Activated gamma-delta T cell treated with Interleukin-2 at 50 U/mL for 16 hours (primary cell): ENCODE results near the gene DCTN4.
"Not testable (repeated sequence)": the region's sequence is repeated elsewhere in the genome, so short reads cannot be mapped to it uniquely, and the experiment has no call there.

Source experiments
- DNase-seq: peaks from one replicate; pipeline ENCODE4 v3.0.0-alpha.2; 2020

DCTN4 gene

DNA sequence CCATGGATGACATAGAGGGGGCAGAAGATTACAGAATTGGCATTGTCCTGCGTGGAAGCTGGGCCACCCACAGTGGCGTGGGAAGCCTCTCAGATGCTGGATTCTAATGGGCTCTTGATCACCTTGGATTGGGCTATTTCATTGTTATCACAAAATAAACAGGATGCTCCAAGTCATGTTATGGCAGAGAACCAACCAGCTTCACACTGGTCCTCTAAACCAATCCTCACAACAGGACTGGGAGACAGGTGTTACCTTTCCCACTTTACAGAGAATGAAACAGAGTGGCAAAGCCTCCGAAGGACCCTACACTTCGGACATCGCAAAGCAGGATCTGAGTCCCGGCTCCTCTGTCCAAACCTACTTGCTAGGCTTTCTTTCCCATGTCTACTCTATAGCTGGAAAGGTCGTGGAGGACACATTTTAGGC, 19.3 kb upstream of the DCTN4 start:
- no peak for DNase-seq

DNA sequence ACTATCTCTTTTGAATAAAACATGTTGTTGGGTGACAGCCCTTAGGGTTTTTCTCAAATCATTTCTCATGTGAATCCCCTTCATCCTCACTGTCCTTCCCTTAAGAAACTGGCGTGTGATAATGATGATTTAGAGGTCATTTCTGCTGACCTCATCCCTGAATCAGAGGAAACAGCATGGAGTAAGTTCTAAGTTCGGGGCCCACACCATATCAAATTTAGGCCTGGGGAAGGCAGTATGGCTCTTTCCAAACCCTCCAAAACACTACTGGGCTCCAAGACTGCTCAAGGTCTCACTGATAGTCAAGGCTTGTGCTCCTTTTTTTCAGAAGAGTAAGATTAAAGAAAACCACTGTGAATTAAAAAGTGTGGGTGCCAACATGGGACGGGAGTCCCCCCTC, 18.9 kb upstream of the DCTN4 start:
- no peak for DNase-seq

DNA sequence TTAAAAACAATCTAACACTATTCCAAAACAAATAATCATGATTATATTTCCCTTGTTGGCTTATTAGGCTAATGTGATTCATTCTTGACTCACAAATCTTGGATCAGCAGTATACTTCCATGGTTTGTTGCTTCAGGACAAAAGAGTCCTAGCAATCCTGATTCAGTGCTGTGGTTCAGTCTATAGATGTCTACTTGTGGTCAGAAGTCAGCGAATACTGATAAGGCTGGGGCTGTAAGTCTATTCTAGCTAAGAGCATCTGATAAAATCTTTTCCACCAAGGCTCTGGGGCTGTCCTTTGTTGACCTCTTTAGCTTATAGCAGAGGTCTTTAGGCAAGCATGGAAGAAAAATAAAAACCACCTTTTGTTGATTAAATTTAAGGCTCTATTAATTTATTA, 15.3 kb upstream of the DCTN4 start:
- DNase-seq = no peak

DNA sequence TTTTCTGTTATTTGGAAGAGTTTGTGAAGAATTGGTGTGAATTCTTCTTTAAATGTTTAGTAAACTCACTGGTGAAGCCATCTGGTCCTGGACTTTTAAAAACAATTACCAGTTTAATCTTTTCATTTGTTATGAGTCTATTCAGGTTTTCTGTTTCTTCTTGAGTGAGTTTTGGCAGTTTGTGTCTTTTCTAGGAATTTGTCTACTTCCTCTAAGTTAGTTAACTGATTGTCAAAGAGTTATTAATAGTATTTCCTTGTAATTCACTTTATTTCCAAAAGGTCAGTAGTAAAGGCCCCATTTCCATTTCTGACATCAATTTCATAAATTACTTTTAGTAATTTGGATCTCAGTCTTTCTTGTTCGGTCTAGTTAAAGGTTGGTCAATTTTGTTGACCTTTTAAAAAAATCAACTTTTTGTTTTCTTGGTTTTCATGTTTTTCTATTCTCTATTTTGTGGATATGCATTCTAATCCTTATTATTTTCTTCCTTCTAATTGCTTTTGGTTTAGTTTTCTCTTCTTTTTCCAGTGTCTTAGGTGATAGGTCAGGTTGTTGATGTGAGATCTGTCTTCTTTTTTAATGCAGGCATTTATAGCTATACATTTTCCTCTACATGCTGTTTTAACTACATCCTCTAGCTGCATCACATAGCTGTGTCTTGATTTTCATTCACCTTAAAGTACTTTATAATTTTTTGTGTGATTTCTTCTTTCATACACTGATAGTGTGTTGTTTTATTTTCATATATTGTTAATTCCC, 12.4 kb upstream of the DCTN4 start:
- no peak for DNase-seq

DNA sequence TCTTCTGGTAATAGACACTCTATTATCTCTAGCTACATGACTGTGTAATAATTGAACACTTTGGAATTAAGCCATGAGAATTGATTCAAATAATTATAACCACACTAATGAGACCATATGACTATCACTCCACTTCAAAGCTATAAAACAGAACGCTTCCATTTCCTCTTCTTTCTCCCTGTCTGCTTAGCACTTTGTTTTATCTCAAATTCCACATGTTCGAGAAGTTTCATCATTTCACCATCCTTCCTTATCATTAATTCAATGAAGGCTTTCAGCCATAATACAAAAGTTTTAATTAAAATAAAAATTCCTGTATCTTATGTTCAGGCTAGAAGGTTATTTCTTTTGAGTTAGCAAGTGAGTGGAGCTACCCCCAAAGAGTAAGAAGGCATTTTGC, 7.4 kb upstream of the DCTN4 start:
- no peak for DNase-seq

DNA sequence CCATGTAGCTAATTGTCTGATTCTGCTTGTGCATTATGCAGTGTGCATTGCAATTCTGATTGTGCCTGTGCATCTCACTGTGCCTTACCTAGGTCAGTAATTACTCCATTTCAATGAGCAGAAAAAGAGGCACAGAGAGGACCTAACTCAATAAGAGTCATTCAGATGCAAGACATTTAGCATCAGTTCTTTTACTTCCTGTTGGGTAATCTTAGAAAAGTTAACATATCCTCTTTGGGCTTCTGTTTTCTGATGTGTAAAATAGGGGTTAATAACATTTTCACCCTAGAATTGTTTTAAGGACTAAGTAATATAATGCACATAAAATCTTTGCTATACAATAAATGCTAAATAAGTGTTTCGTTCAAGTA, 7.0 kb upstream of the DCTN4 start:
- no peak for DNase-seq

DNA sequence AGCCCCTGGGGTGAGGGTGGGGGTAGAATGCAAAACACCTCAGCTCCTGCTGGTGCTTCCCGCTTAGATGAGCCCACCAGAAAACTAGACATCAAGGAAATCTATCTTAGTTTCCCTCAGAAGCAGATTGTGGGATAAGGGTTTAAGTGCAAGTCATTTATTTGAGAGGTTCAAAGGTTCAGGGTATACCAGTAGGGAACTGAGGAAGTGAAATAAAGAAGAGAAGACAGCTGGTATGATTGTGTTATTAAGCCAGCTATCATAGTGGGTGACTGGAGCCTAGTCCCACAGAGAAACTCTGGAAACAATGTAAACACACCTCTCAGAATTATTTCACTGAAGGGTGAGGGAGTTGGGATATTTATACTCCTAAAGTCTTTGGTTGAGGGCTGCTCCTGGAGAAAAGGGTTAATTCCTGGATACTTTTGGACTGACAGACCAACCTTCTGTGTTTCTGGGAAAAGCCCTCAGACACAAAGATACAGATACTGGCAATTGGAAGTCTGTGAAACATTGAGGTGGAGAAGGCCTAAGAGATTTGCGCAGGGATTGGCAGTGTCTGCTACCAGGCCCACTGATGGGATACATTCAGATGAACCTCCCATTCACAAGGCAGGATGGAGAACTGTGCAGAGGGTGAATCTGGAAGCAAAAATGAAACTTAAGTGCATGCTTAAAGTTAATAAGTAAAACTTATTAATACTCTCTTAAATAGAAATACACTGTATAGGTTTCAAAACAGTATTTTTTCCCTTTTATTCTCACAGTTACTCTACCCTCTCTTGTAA, 6.4 kb upstream of the DCTN4 start:
- DNase-seq = no peak

DNA sequence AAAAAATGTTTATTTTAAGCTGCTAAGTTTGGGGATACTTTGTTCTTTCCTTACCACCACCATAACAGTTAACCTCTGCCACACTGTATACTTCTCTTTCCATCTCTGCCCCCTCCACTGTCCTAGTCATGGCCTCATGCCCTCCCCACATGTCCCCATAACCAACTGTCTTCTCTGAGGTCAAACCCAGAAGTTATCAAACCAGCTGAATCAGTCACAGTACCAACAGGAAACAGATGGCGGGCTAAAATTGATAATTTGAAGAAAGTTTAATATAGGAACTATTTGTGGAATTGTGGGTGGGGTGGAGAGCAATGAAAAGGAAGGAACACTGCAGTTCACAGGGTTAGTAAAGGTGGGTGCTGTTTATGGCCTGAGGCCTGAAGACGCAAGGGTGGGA, 5.7 kb upstream of the DCTN4 start:
- no peak for DNase-seq

DNA sequence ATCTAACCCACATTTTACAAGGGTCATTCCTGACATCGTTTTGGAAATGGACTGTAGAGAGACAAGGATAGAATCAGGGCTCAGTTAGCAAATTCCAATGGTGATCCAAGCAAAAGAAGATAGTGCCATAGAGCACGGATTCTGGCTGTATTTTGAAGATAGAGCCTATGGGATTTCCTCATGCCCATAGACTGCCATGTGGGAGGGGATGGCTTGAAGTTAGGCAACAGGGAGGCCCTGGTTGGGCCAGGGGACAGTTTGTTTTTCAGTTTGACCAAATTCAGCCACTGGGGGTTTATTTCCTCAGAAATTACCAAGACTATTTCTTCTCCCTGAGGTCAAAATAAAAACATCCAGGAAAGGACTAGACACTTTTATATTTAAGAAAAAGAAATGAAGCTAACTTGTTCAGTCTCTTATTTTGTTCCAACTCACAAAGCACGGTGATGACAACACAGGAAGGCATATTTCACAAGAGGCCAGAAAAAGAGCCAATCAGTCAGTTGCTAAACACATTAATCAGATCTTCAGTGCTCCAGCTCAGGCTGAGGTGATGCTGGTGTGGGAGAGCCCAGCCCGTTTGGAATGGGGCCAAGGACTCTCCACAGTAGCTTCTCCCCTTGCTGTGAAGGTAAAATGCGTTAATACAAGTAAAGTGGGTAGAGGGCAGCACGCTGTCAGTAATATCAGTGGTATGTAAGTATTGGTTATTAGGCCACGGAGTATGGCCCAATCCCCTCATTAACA, 4.4 kb upstream of the DCTN4 start:
- no peak for DNase-seq

DNA sequence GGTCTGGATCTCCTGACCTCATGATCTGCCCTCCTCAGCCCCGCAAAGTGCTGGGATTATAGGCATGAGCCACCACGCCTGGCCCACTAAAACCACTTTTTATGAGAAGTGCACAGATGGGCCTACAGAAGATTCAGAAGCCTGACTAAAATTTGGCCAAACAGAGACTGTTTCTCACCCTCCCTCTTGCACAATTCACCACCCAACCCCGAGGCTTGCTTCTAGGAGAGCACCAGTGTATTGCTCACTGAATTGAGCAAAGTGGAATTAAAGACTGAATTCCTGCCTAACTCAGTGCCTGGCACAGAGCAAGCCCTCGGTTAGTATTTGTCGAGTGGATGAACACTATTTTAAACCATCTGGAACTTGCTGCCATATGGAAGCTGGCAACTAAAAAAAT, 3.4 kb upstream of the DCTN4 start:
- DNase-seq = no peak

DNA sequence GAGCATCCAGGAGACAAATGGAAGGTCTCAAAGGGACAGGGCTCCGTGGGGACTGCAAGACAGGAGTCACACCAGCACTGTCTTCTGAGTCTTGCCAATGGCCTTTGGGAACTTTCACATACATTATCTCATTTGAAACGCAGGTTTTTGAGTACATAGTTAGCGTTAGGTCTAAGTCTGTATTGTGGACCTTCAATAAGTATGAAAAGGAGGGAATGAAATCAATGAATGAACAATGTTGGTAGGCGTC, 442 bp upstream of the DCTN4 start:
- DNase-seq = no peak

DNA sequence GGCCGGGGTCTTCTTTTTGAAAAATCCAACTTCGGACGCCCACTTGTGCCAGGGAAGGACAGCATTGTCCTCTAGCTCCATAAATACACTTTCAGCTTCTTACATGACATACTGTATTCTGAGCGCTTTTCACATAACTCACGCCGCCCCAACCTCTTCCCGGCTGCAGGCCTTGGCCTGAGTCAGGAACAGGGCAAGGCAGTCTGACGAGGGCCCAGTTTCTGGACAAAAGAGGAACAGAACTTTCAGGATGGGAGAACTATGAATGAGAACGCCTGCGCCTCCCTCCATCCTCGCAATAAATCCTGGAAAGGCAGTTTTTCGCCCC, 650 bp downstream of the DCTN4 start:
- no peak for DNase-seq

DNA sequence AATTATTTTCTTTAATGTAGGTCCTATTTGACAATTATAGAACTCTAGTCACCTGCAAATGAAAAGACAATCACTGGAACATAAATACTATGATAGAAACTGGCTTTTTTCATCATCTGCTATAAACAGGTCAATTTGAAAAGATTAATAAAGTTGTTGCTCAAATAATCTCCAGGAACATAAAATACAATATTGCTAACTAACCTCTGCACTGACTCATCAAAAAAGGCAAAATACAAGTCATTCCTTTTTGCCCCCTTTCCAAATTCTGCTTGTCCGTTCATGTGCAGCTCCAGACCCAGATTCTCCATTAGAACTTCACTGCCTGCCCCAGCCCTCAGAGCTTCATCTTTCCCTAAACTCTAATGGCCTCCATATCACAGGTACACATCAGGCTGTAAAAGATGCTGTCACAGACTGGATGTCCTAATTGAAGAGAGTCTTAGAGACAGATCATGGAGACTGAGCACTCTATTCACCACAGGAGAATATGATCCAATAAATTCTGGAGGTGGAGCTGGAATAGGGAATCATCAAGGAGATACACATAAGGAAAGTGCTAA, 1.6 kb downstream of the DCTN4 start:
- DNase-seq = no peak

DNA sequence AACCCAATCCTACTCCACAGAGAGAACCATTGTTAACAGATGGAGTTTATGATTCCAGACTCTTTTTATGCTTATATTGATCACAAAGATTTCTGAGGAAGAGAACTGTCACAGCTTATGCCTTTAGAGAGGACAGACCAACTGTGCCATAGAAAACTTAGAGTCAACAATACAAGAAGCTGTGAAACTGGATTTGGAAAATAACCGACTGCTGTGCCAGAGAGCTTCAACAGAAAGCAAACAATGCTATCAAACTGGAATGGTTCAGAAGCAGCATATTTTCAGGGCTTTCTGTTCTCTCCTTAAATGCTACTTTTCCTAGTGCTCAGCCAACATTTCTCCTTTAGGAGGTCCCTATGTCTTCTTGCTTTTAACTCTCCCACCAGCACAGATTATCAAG, 5.0 kb downstream of the DCTN4 start:
- DNase-seq = no peak

DNA sequence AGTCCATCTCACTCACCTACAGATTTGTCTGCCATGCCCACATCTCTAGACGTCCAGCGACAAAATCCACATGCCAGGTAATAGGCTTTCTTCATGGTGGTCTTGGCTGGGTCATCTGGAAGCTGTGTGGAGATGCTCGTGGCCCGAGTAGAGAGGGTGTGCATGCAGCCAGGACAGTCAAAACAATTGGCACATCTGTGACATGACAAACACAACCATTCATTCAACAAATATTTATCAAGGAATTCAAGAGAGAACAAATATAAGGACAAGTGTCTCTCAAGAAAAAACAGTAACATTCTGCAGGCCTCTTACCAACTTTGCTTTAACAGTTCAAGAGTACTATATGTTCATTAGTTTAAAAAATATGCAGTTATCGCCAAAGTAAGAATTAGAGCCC, 5.4 kb downstream of the DCTN4 start:
- no peak for DNase-seq

DNA sequence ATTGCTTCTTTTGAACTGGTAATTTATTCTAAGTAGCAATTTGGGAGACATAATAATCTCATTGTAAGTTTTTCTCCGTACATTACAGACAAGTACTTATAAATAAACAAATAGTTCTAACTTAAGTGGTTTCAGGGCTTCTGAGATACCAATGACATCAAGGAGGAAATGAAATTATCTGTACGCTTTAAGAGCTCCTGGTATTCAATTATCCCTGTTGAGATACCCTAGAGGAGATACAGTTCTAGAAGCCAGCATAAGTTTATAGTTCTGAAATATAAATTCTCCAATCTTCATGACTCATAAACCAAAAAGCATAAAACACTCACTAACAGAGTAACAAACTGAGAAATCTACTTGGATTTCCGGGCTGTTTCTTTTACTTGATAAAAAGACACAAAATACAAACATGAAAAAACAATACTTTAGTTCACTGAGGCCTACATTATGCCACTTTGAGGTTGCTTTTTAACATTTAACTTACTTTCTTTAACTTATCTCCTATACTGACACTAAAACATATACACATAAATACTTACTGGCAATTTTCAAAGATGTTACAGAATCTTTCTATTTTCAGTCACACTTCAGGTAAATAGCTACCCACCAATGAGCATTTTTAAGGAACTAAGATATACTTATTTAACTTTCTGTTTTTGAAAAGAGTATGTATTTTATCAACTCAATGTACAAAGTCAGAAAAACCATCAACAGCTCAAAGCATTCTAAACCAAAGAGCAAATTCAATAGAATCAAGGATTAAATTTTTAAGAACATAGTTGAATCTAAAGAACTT, 7.5 kb downstream of the DCTN4 start:
- no peak for DNase-seq

DNA sequence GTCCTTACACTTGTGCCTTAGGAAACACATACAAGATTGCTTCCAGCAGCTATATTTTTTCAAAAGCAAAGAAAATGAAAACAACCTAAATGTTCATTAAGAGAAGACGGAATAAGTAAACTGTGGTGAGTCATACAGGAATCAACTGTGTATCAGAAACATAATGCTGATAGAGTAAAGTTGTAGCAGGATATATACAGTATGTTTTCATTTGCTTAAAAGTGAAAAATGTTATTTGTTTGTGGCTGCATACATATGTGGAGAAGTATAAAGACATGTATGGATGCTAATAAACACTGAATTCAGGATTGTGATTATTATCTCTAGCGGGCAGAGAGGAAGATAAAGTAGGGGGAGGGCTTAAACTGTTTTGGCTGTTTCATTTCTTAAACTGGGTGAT, 8.3 kb downstream of the DCTN4 start:
- no peak for DNase-seq

DNA sequence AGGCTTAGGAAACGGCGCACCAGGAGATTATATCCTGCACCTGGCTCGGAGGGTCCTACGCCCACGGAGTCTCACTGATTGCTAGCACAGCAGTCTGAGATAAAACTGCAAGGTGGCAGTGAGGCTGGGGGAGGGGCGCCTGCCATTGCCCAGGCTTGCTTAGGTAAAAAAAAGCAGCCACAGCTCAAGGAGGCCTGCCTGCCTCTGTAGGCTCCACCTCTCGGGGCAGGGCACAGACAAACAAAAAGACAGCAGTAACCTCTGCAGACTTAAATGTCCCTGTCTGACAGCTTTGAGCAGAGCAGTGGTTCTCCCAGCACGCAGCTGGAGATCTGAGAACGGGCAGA, 15.7 kb downstream of the DCTN4 start:
- DNase-seq = not testable (repeated sequence)

DNA sequence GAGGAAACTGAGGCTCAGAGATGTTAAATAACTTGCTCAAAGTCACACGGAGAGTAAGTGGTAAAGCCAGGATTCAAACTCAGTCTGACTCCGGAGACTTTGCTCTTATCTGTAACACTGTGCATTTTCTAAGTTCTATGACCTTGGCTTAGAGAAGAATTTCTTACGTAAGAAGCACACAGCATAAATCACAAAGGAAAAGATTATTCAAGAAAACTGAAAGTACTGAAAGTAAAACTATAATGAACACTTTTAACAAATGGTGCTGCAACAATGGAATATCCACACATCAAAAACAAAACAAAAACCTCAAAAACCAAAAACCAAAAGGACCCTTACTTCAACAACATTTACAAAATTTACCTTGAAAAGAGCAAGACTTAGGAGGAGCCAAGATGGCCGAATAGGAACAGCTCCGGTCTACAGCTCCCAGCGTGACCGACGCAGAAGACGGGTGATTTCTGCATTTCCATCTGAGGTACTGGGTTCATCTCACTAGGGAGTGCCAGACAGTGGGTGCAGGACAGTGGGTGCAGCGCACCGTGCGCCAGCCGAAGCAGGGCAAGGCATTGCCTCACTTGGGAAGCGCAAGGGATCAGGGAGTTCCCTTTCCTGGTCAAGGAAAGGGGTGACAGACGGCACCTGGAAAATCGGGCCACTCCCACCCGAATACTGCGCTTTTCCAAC, 16.2 kb downstream of the DCTN4 start:
- not testable (repeated sequence) for DNase-seq

DNA sequence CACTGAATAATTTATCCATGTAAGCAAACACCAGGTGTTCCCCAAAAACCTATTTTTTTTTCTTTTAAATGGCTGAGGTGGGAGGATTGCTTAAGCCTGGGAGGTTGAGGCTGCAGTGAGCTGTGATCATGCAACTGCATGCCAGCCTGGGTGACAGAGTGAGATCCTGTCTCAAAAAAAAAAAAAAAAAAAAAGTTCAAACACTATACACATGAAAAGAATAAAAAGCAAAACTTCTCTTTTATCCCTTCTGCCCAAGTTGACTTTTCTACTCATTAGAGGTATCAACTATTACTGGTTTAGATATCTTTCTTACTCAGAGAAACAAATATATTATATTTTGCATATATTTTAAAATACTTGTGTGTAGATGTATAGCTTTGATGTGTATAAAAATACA, 17.8 kb downstream of the DCTN4 start:
- no peak for DNase-seq

DNA sequence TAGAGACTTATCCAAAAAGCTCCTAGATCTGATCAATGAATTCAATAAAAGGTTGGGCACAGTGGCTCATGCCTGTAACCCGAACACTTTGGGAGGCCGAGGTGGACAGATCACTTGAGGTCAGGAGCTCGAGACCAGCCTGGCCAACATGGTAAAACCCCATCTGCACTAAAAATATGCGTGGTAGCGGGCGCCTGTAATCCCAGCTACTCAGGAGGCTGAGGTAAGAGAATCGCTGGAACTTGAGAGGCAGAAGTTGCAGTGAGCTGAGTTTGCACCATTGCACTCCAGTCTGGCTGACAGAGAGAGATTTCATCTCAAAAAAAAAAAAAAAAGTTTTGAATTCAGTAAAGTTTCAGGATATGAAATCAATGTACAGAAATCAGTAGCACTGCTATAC, 20.0 kb downstream of the DCTN4 start:
- DNase-seq = no peak

DNA sequence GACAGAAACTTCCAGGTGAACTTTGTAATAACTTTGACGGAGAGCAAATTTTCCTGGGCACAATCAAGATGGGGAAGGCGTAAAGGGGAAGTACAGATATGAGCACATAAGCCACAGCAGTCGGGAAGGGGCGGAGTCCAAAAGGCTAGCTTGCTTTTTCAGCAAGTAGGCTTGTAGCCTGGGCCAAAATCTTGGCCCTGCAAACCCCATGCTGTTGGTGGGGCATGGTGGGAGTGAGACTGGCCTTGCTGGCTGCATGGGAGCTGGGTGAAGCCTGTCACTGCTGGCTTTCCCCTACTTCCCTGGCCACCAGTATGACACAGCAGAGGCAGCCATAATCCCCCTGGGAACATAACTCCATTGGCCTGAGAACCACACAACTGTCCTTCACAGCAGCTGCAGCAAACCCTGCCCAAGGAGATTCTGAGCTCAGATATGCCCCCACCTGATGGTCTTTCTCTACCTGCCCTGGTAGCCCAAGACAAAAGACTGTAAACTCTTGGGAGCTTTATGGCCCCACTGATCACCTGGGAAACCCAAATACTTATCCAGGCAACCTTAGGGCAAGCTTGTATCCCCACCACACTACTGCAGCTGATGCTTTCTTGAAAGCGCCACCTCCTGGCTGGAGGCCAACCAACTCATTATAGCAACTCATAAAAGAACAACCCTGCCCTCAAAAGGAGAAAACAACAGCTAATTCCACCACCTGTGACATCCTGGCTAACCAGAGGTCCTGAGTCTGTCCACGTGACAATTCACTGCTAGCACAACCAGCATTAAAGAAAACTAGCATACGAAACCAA, 24.0 kb downstream of the DCTN4 start:
- DNase-seq = no peak
